Measurements from ENCODE around the gene STX11. TPM values are rescaled to one million over a fixed set of nuclear protein-coding genes. Genes with fewer than 3 reads are reported as not detected.

Gene STX11
- 1.7 and 2.3 TPM in 2 replicates for polyA plus RNA-seq (2013)

DNA sequence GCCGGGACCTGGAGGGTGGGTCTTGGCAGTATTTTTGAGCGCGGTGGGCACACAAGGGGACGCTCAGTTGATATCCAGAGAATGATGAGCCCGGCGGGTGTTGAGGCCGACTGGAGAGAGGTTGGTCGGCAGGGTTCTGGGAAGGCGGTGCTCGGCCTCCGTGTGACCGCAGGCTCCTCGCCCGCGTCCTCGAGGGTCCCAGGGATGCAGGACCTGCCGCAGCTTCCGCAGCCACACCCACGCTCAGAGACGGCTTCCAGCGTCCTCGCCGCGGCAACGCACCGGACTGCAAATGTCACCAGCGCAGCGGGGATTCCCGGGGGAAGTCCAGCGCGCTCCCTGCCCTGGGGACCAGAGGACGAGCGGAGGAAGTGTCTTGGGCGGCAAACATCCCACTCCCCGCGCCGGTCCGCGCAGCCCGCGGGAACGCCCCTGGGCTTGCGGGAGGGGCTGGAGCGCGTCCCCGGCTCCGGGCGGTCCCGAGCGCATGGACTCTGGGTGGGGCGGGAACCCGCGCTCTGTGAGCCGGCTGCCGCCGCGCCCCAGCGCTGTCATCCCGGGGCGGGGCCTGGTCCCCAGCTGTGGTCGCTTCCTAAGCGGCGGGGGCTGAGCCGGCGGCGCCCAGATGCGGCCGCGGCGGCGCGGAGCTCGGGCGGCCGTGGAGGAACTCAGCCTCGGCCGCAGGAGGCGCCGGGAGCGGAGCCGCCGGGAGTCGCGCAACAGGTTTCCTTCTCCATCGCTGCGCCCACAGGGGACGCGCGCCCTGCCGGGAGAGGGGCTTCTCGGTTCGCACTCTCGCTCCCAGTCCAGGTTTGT, at the start of gene STX11:
Gene STX11, plus strand, starts transcription at position 624 of the 816 bp plus-strand sequence. CDS start 36,111 bp downstream, outside the sequence.
- no peaks in the 10 kb centered on the region for H3K79me1 ChIP-seq (ENCODE audit: low read length)
- no peak within 1 kb of the TSS for H3K9ac ChIP-seq (ENCODE audit: low read length)
- no peak within 1 kb of the TSS for H3K27ac ChIP-seq (ENCODE audit: low read depth, low read length)
- H3K4me3 ChIP-seq (ENCODE audit: low read depth, low read length), result peak within 1 kb of the TSS; percentile 77
- H3K9me3 ChIP-seq (ENCODE audit: insufficient read depth, low read depth, low read length), result peaks cover 5% of the 10 kb centered on the region
- H4K91ac ChIP-seq (ENCODE audit: low read depth, low read length), result no peak within 1 kb of the TSS
- no peak within 1 kb of the TSS for H2BK12ac ChIP-seq (ENCODE audit: low read length)
- peaks cover 18% of the 10 kb centered on the region for H3K27me3 ChIP-seq (ENCODE audit: insufficient read depth, low read length)
- WGBS (ENCODE audit: extremely low coverage, insufficient coverage, insufficient read length), result no CpG with 5 or more reads among the region's 93 CpGs
- H3K23ac ChIP-seq (ENCODE audit: low read length), result no peak within 1 kb of the TSS
- H2AK5ac ChIP-seq (ENCODE audit: low read length), result no peak within 1 kb of the TSS
- no peak within 1 kb of the TSS for H4K12ac ChIP-seq (ENCODE audit: low read depth, low read length)
- no peak within 1 kb of the TSS for H3K18ac ChIP-seq (ENCODE audit: low read length)
- no peaks in the 10 kb centered on the region for H3K36me3 ChIP-seq (ENCODE audit: control insufficient read depth in 1 of 2, insufficient read depth in 2 of 2, low read length in 2 of 2)
- no peak within 1 kb of the TSS for H3K14ac ChIP-seq (ENCODE audit: low read length)
- H2AFZ ChIP-seq (ENCODE audit: insufficient read depth, low read length, poor library complexity), result peak within 1 kb of the TSS; percentile 33
- peak within 1 kb of the TSS; percentile 88 for H3K4me2 ChIP-seq (ENCODE audit: low read length)
- peak; percentile 77 to 88 for DNase-seq
- no peak within 1 kb of the TSS for H2BK5ac ChIP-seq (ENCODE audit: low read depth, low read length, poor library complexity)
- no peak within 1 kb of the TSS for H2BK120ac ChIP-seq (ENCODE audit: insufficient read depth, low read length, poor library complexity)
- H3K4me1 ChIP-seq (ENCODE audit: control insufficient read depth in 1 of 2, insufficient read depth in 2 of 2, low read length in 2 of 2), result peaks cover 0 to 2% of the 10 kb centered on the region in 2 experiments
- H3K4ac ChIP-seq (ENCODE audit: low read depth, low read length), result no peak within 1 kb of the TSS
- no peaks in the 10 kb centered on the region for H3K79me2 ChIP-seq (ENCODE audit: control insufficient read depth, insufficient read depth, low read length, poor library complexity)
- no peak within 1 kb of the TSS for H4K8ac ChIP-seq (ENCODE audit: low read depth, low read length)

- no peaks in the 10 kb centered on the region for H3K9me3 ChIP-seq (ENCODE audit: insufficient read depth, low read depth, low read length)
- no peak overlapping the region for H3K4ac ChIP-seq (ENCODE audit: low read depth, low read length)
- no peak overlapping the region for H2BK12ac ChIP-seq (ENCODE audit: low read length)
- H2AFZ ChIP-seq (ENCODE audit: insufficient read depth, low read length, poor library complexity), result no peak overlapping the region
- no peak overlapping the region for H3K4me2 ChIP-seq (ENCODE audit: low read length)
- H4K8ac ChIP-seq (ENCODE audit: low read depth, low read length), result no peak overlapping the region
- H3K4me1 ChIP-seq (ENCODE audit: control insufficient read depth in 1 of 2, insufficient read depth in 2 of 2, low read length in 2 of 2), result peaks cover 0 to 4% of the 10 kb centered on the region in 2 experiments
- H3K9ac ChIP-seq (ENCODE audit: low read length), result no peak overlapping the region
- DNase-seq, result no peak
- H2BK120ac ChIP-seq (ENCODE audit: insufficient read depth, low read length, poor library complexity), result no peak overlapping the region
- no peak overlapping the region for H3K14ac ChIP-seq (ENCODE audit: low read length)
- no peaks in the 10 kb centered on the region for H3K79me1 ChIP-seq (ENCODE audit: low read length)
- H3K4me3 ChIP-seq (ENCODE audit: low read depth, low read length), result no peak overlapping the region
- no peak overlapping the region for H3K23ac ChIP-seq (ENCODE audit: low read length)
- H4K12ac ChIP-seq (ENCODE audit: low read depth, low read length), result no peak overlapping the region
- no peak overlapping the region for H3K18ac ChIP-seq (ENCODE audit: low read length)
- no peaks in the 10 kb centered on the region for H3K79me2 ChIP-seq (ENCODE audit: control insufficient read depth, insufficient read depth, low read length, poor library complexity)
- H2BK5ac ChIP-seq (ENCODE audit: low read depth, low read length, poor library complexity), result no peak overlapping the region
- H3K27me3 ChIP-seq (ENCODE audit: insufficient read depth, low read length), result no peaks in the 10 kb centered on the region
- no peak overlapping the region for H3K27ac ChIP-seq (ENCODE audit: low read depth, low read length)
- no peak overlapping the region for H2AK5ac ChIP-seq (ENCODE audit: low read length)
- no CpG with 5 or more reads among the region's 4 CpGs for WGBS (ENCODE audit: extremely low coverage, insufficient coverage, insufficient read length)
- no peak overlapping the region for H4K91ac ChIP-seq (ENCODE audit: low read depth, low read length)
- H3K36me3 ChIP-seq (ENCODE audit: control insufficient read depth in 1 of 2, insufficient read depth in 2 of 2, low read length in 2 of 2), result no peaks in the 10 kb centered on the region
Observed at GRCh38 chr6:144103026-144103563, 47.2 kb upstream of the STX11 start.

DNA sequence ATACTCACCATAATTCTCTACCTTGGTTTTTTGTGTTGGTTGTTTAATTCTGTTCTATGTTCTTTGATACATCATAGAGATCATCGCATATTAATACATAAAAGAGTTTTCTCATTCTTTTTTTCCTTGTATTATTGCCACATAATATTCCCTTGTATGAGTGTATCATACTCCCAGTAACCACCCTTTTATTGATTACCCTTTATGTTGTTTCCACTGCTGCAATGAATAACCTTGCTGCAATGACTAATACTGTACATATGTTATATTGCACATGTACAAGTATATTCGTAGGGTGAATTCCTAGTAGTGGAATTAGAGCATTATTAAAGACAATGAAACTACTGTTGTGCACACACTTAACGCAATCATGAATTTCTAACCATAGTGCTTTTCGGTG, 45.8 kb upstream of the STX11 start:
- WGBS (ENCODE audit: extremely low coverage, insufficient coverage, insufficient read length), result no CpG with 5 or more reads among the region's 4 CpGs
- no peak overlapping the region for H4K8ac ChIP-seq (ENCODE audit: low read depth, low read length)
- H2BK5ac ChIP-seq (ENCODE audit: low read depth, low read length, poor library complexity), result no peak overlapping the region

DNA sequence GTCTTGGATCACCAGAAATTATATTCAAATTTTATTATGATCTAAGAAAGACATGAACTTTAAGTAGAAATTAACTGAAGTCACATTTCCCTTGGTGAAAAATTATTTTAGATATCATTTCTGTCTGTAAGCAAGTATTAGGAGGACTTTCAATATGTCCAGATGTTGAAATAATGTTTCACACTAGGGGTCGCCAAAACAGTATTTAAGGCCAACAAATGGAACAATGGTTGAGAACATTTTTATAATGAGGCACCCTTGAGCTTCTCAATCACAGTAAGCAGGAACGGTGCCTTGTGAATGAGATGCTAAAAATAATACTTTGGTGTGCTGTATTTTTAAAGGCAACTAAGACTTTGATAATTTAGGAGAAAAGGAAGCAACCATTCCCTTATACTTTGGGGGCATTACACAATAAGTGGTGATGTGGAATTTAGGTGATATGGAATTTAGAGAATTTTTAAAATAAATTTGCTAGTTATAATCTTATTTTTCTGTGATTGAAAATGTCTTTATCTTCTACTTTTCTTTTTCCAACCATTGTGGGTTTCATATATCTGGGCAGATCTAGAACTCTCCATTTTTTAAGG, 45.3 kb upstream of the STX11 start:
- no peak overlapping the region for H3K4me2 ChIP-seq (ENCODE audit: low read length)
- no peak overlapping the region for H2BK120ac ChIP-seq (ENCODE audit: insufficient read depth, low read length, poor library complexity)
- H3K14ac ChIP-seq (ENCODE audit: low read length), result no peak overlapping the region
- no peak overlapping the region for H3K27ac ChIP-seq (ENCODE audit: low read depth, low read length)
- no peak overlapping the region for H4K91ac ChIP-seq (ENCODE audit: low read depth, low read length)
- DNase-seq, result peak; percentile 54 to 87
- H2BK12ac ChIP-seq (ENCODE audit: low read length), result no peak overlapping the region
- H3K36me3 ChIP-seq (ENCODE audit: control insufficient read depth in 1 of 2, insufficient read depth in 2 of 2, low read length in 2 of 2), result no peaks in the 10 kb centered on the region
- no peak overlapping the region for H3K4ac ChIP-seq (ENCODE audit: low read depth, low read length)
- peaks cover 0 to 4% of the 10 kb centered on the region in 2 experiments for H3K4me1 ChIP-seq (ENCODE audit: control insufficient read depth in 1 of 2, insufficient read depth in 2 of 2, low read length in 2 of 2)
- H3K27me3 ChIP-seq (ENCODE audit: insufficient read depth, low read length), result no peaks in the 10 kb centered on the region
- H3K4me3 ChIP-seq (ENCODE audit: low read depth, low read length), result no peak overlapping the region
- WGBS (ENCODE audit: extremely low coverage, insufficient coverage, insufficient read length), result no CpG with 5 or more reads among the region's 2 CpGs
- no peak overlapping the region for H4K8ac ChIP-seq (ENCODE audit: low read depth, low read length)
- no peaks in the 10 kb centered on the region for H3K9me3 ChIP-seq (ENCODE audit: insufficient read depth, low read depth, low read length)
- H3K18ac ChIP-seq (ENCODE audit: low read length), result no peak overlapping the region
- no peaks in the 10 kb centered on the region for H3K79me2 ChIP-seq (ENCODE audit: control insufficient read depth, insufficient read depth, low read length, poor library complexity)
- H3K9ac ChIP-seq (ENCODE audit: low read length), result no peak overlapping the region
- H2AK5ac ChIP-seq (ENCODE audit: low read length), result no peak overlapping the region
- no peak overlapping the region for H3K23ac ChIP-seq (ENCODE audit: low read length)
- no peak overlapping the region for H2AFZ ChIP-seq (ENCODE audit: insufficient read depth, low read length, poor library complexity)
- H4K12ac ChIP-seq (ENCODE audit: low read depth, low read length), result no peak overlapping the region
- no peak overlapping the region for H2BK5ac ChIP-seq (ENCODE audit: low read depth, low read length, poor library complexity)
- H3K79me1 ChIP-seq (ENCODE audit: low read length), result no peaks in the 10 kb centered on the region

More for the DNA sequence above, 45.8 kb upstream of the STX11 start:
- DNase-seq, result no peak
- no peak overlapping the region for H4K12ac ChIP-seq (ENCODE audit: low read depth, low read length)
- H3K27me3 ChIP-seq (ENCODE audit: insufficient read depth, low read length), result no peaks in the 10 kb centered on the region
- H3K79me1 ChIP-seq (ENCODE audit: low read length), result no peaks in the 10 kb centered on the region
- H2BK120ac ChIP-seq (ENCODE audit: insufficient read depth, low read length, poor library complexity), result no peak overlapping the region
- H3K36me3 ChIP-seq (ENCODE audit: control insufficient read depth in 1 of 2, insufficient read depth in 2 of 2, low read length in 2 of 2), result no peaks in the 10 kb centered on the region
- H3K9ac ChIP-seq (ENCODE audit: low read length), result no peak overlapping the region
- no peak overlapping the region for H2AK5ac ChIP-seq (ENCODE audit: low read length)
- no peak overlapping the region for H3K4me2 ChIP-seq (ENCODE audit: low read length)
- H4K91ac ChIP-seq (ENCODE audit: low read depth, low read length), result no peak overlapping the region
- no peak overlapping the region for H3K27ac ChIP-seq (ENCODE audit: low read depth, low read length)
- no peak overlapping the region for H3K4ac ChIP-seq (ENCODE audit: low read depth, low read length)
- H3K4me3 ChIP-seq (ENCODE audit: low read depth, low read length), result no peak overlapping the region
- H3K18ac ChIP-seq (ENCODE audit: low read length), result no peak overlapping the region
- H2BK12ac ChIP-seq (ENCODE audit: low read length), result no peak overlapping the region
- no peaks in the 10 kb centered on the region for H3K79me2 ChIP-seq (ENCODE audit: control insufficient read depth, insufficient read depth, low read length, poor library complexity)
- no peak overlapping the region for H3K23ac ChIP-seq (ENCODE audit: low read length)
- H3K9me3 ChIP-seq (ENCODE audit: insufficient read depth, low read depth, low read length), result no peaks in the 10 kb centered on the region
- H3K14ac ChIP-seq (ENCODE audit: low read length), result no peak overlapping the region
- H2AFZ ChIP-seq (ENCODE audit: insufficient read depth, low read length, poor library complexity), result no peak overlapping the region
- H3K4me1 ChIP-seq (ENCODE audit: control insufficient read depth in 1 of 2, insufficient read depth in 2 of 2, low read length in 2 of 2), result peaks cover 0 to 4% of the 10 kb centered on the region in 2 experiments
